A673 (cell line): Measurements from ENCODE around the gene CA9. TPM values are rescaled to one million over a fixed set of nuclear protein-coding genes. Genes with fewer than 3 reads are reported as not detected.

Experiments
- Bru-seq: library from RNA; stranded (reverse); fragments of 400-500 nt; gene quantifications from one replicate; lab custom pipeline; 2021; lab: Mats Ljungman, UMichigan
- BruChase-seq, 2 experiments: library from RNA; stranded (reverse); fragments of 400-500 nt; gene quantifications; one replicate each; lab custom pipeline; 2021; lab: Mats Ljungman, UMichigan
- BruUV-seq: library from RNA; stranded (reverse); fragments of 400-500 nt; replicated peaks from 2 replicates; lab custom pipeline; 2021; lab: Mats Ljungman, UMichigan
- CTCF ChIA-PET: fragments of 300-600 bp; sonication (Branson Sonifier 250); formaldehyde crosslinking; loops from one replicate; lab custom pipeline; 2022; ENCODE audit warnings: antibody characterized with exemption; lab: Charles Lee
- POLR2A ChIA-PET: fragments of 300-600 bp; sonication (Branson Sonifier 250); formaldehyde crosslinking; loops from one replicate; lab custom pipeline; 2022; ENCODE audit warnings: antibody characterized with exemption; ENCODE audit not compliant: low non-redundant PET; lab: Charles Lee
- DNase-seq: peaks from one replicate; pipeline ENCODE4 v3.0.0-alpha.2; 2015; ENCODE audit warnings: low spot score
- H3K27ac ChIP-seq: fragments of 200-600 bp; sonication (generic); 2 replicates; pipeline ENCODE4 v1.5.1; 2016; ENCODE audit warnings: mixed run types, low read depth, mild to moderate bottlenecking, mixed read lengths, antibody characterized with exemption, low read length; ENCODE audit not compliant: poor library complexity, severe bottlenecking
- H3K27me3 ChIP-seq: fragments of 200-600 bp; sonication (generic); replicated peaks from 2 replicates; pipeline ENCODE4 v1.6.1; 2017; ENCODE audit warnings: mixed run types, low read depth, mild to moderate bottlenecking, mixed read lengths, antibody characterized with exemption, low read length; ENCODE audit not compliant: insufficient read depth, poor library complexity
- H3K36me3 ChIP-seq: fragments of 200-600 bp; sonication (generic); 2 replicates; pipeline ENCODE4 v1.6.1; 2016; ENCODE audit warnings: mixed run types, mild to moderate bottlenecking, mixed read lengths, antibody characterized with exemption, low read length; ENCODE audit not compliant: insufficient read depth, poor library complexity, severe bottlenecking
- H3K4me1 ChIP-seq: fragments of 200-600 bp; sonication (generic); 2 replicates; pipeline ENCODE4 v1.6.1; 2017; ENCODE audit warnings: mixed run types, mild to moderate bottlenecking, mixed read lengths, antibody characterized with exemption, low read length; ENCODE audit not compliant: insufficient read depth, poor library complexity, severe bottlenecking
- H3K4me3 ChIP-seq: fragments of 200-600 bp; sonication (generic); 2 replicates; pipeline ENCODE4 v1.5.1; 2016; ENCODE audit warnings: low read depth, mixed run types, mild to moderate bottlenecking, mixed read lengths, low read length; ENCODE audit not compliant: poor library complexity, severe bottlenecking
- H3K9me3 ChIP-seq: fragments of 200-600 bp; sonication (generic); 2 replicates; pipeline ENCODE4 v1.6.1; 2016; ENCODE audit warnings: mixed run types, low read depth, mild to moderate bottlenecking, mixed read lengths, antibody characterized with exemption, low read length; ENCODE audit not compliant: poor library complexity, severe bottlenecking
- EZH2 ChIP-seq: fragments of 200-600 bp; sonication (generic); IDR thresholded peaks from 2 replicates; pipeline ENCODE4 v1.6.1; 2017; ENCODE audit warnings: borderline replicate concordance, low read depth, mild to moderate bottlenecking, mixed read lengths, antibody characterized with exemption, low read length; ENCODE audit not compliant: poor library complexity, severe bottlenecking
- intact Hi-C: fragments of 100-400 bp; cut with micrococcal nuclease; formaldehyde crosslinking; loops from one replicate; pipeline ENCODE4 v1.10.0; 2022; ENCODE audit not compliant: unreplicated experiment
- long read RNA-seq: library from polyadenylated mRNA; stranded (forward); transcript quantifications from one replicate; pipeline ENCODE4 v2.0.0, GENCODE V29; 2022
- total RNA-seq: library from RNA; stranded (reverse); gene quantifications from 2 replicates; pipeline ENCODE4 v1.2.3, GENCODE V29; 2021
- TF ChIP-seq, protein P1 (sequence below): fragments of 300-800, 200-600 bp; sonication (generic); conservative IDR thresholded peaks from 2 replicates; pipeline ENCODE4 v1.5.1; 2017; ENCODE audit warnings: low read depth, mild to moderate bottlenecking, antibody characterized with exemption, low read length, moderate library complexity, mixed read lengths

Gene CA9
- total RNA-seq: 0.32 and 1.4 TPM in 2 replicates
- Bru-seq, nascent RNA: not detected
- not detected for BruChase-seq, experiment 1, labeled RNA remaining after a 2-hour chase
- percentile 21 among the genes with signal in this experiment for BruChase-seq, experiment 2, labeled RNA remaining after a 6-hour chase
- long read RNA-seq: 0 reads

- no peak for DNase-seq
- ChIA-PET CTCF (no interaction called here), POLR2A (no interaction called here)
- no peak within 1 kb of the TSS for H3K4me3 ChIP-seq
- TF ChIP-seq, protein P1, sequence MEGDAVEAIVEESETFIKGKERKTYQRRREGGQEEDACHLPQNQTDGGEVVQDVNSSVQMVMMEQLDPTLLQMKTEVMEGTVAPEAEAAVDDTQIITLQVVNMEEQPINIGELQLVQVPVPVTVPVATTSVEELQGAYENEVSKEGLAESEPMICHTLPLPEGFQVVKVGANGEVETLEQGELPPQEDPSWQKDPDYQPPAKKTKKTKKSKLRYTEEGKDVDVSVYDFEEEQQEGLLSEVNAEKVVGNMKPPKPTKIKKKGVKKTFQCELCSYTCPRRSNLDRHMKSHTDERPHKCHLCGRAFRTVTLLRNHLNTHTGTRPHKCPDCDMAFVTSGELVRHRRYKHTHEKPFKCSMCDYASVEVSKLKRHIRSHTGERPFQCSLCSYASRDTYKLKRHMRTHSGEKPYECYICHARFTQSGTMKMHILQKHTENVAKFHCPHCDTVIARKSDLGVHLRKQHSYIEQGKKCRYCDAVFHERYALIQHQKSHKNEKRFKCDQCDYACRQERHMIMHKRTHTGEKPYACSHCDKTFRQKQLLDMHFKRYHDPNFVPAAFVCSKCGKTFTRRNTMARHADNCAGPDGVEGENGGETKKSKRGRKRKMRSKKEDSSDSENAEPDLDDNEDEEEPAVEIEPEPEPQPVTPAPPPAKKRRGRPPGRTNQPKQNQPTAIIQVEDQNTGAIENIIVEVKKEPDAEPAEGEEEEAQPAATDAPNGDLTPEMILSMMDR: no peak
- TF ChIP-seq EZH2: no peak
- no peak within 1 kb of the TSS for H3K27ac ChIP-seq
- H3K27me3 ChIP-seq: no peaks in the 10 kb centered on the region
- H3K4me1 ChIP-seq: no peaks in the 10 kb centered on the region
- intact Hi-C loops: no loop called here
- no TSS peak for BruUV-seq
- no peaks in the 10 kb centered on the region for H3K36me3 ChIP-seq
- H3K9me3 ChIP-seq: no peaks in the 10 kb centered on the region
Observed at GRCh38 chr9:35673132-35674024, at the start of gene CA9. CA9 (plus strand) TSS chr9:35673928; CDS start chr9:35673960, 32 bp downstream.

DNA sequence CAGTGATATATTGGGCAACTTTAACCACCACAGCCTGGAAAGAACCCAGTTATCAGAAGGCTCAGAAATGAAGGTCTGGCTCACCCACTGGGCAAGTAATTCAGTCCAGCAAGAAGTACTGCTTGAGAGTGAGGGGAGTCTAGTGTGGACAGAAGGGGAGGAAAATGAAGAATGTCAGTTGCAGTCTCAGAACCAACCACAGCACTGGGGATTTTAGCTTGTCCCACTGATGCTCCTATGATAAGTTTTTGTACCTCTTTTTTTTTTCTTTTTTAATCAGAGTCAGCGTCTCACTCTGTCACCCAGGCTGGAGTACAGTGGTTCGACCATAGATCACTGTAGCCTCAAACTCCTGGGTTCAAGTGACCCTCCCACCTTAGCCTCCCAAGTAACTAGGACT is 46.2 kb upstream of the CA9 start:
- intact Hi-C loops: no loop called here
- H3K27me3 ChIP-seq: no peaks in the 10 kb centered on the region
- POLR2A ChIA-PET: no interaction called here
- no peak overlapping the region for H3K4me3 ChIP-seq
- H3K4me1 ChIP-seq: no peaks in the 10 kb centered on the region
- no peaks in the 10 kb centered on the region for H3K36me3 ChIP-seq
- no peak for DNase-seq
- no TSS peak for BruUV-seq
- no peak for TF ChIP-seq EZH2
- TF ChIP-seq, protein P1: no peak
- CTCF ChIA-PET: no interaction called here
- no peak overlapping the region for H3K27ac ChIP-seq
- no peaks in the 10 kb centered on the region for H3K9me3 ChIP-seq

- POLR2A ChIA-PET: no interaction called here
- CTCF ChIA-PET: interaction anchor here (1.3 kb wide), 1 partner anchor 20 kb away, joined by 3 read pairs; no protein-coding TSS in a partner anchor
- Histone ChIP-seq H3K27ac (no peak overlapping the region), H3K4me1 (no peaks in the 10 kb centered on the region), H3K4me3 (no peak overlapping the region), H3K36me3 (no peaks in the 10 kb centered on the region), H3K27me3 (no peaks in the 10 kb centered on the region), H3K9me3 (no peaks in the 10 kb centered on the region)
- no TSS peak for BruUV-seq
- intact Hi-C loops: no loop called here
- TF ChIP-seq EZH2: no peak
- TF ChIP-seq, protein P1: no peak
- no peak for DNase-seq
Observed at GRCh38 chr9:35628389-35628991, 45.2 kb upstream of the CA9 start.
